Stimulated activated CD4-positive, alpha-beta T cell treated with anti-CD3 and anti-CD28 coated beads, Interleukin-2, amount 100 ng/mL, for 24 hours (primary cell): ENCODE measurements around the gene DMAC2.
"Not testable (repeated sequence)": the region's sequence is repeated elsewhere in the genome, so short reads cannot be mapped to it uniquely, and the experiment has no call there.

Experiments used
- DNase-seq, 2 donors: peaks; one replicate each; pipeline ENCODE4 v3.0.0-alpha.2; 2020

Gene DMAC2

DNA sequence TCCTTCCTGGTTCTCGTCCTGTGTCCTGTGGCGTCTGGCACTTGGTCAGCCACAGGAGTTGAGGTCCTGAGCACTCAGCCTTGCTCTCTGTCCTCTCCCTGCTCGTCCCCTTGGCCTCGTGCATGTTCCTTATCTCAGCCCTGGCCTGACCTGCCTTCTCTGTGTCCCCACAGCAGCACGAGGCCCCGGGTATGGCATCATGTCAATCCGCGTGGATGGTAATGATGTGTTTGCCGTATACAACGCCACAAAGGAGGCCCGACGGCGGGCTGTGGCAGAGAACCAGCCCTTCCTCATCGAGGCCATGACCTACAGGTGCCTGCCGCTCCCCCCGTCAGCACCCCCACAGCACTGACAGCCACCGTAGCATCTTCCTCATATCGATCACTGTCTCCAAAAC lies 17.3 kb downstream of the DMAC2 start:
- no peak for DNase-seq

GRCh38 chr19:41421973-41422372 lies 17.7 kb downstream of the DMAC2 start:
- DNase-seq: no peak

DNA sequence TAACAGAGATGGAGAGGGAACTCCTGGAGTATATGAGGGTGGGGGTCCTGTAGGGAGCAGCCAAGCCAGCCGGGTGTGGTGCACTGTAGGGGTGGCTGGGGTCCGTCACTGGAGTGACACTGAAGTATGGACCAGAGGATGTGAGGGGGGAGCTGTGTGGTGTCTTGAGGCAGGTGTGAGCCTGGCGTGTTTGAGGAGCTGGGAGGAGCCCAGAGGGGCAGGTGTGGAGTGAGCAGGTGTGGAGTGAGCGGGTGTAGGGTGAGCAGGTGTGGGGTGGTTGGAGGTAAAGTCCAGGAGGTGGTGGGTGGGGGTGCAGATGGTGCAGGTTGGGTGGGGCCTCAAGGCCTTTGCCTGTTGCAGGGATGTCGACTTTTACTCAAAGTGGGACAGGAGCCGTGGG lies 18.4 kb downstream of the DMAC2 start:
- no peak for DNase-seq

- DNase-seq: no peak
These were observed 19.4 kb downstream of the DMAC2 start for GRCh38 chr19:41420101-41420880.

GRCh38 chr19:41416194-41416674 lies 23.5 kb downstream of the DMAC2 start:
- DNase-seq: no peak

- no peak for DNase-seq
These were observed 24.5 kb downstream of the DMAC2 start for GRCh38 chr19:41415154-41415571.

DNA sequence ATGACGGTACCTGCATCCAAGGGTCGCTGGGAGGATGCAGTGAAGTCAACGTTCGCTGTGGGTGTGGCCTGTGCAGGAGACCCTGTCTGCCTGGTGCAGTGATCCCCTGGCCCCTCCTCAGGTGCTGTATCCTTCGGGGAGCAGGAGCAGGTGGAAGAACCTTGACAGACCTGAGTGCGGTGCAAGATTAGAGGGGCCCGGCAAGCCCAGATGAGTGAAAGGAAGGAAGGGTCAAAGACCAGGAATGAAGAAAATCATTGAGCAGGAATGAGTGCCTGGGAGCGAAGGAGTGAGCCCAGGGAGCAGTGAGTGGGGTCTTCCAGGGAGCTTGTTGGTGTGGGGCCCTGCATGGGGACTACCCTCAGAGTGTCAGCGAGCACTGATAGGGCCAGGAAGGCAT lies 25.3 kb downstream of the DMAC2 start:
- DNase-seq: no peak

GRCh38 chr19:41413947-41414346 lies 25.8 kb downstream of the DMAC2 start:
- DNase-seq: no peak

- DNase-seq: no peak
These were observed 26.8 kb downstream of the DMAC2 start for GRCh38 chr19:41412953-41413352.

- DNase-seq: no peak
These were observed 27.8 kb downstream of the DMAC2 start for GRCh38 chr19:41411968-41412265.

- no peak for DNase-seq
These were observed 28.4 kb downstream of the DMAC2 start for GRCh38 chr19:41411100-41411967.

DNA sequence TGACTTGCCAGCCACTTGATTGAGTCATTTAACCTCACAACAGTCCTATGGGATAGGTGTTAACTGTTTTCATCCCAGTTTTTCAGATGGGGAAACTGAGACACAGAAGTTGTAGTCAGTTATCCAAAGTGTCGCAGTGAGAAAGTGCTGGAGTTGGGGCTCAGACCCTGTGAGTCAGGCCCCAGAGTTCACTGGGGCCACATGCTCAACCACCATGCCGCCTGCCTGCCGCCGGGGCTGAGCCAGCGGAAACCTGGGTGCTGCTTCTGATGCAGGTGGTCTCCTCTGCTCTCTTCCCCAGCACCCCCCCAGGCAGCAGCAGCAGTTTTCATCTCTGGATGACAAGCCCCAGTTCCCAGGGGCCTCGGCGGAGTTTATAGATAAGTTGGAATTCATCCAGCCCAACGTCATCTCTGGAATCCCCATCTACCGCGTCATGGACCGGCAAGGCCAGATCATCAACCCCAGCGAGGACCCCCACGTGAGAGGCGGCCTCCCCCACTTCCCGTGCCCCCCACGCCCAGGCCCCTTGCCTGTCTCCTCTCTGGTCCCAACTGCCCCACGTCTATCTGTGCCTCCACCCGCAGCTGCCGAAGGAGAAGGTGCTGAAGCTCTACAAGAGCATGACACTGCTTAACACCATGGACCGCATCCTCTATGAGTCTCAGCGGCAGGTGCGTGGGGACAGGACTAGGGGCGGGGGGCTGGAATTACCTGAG lies 29.2 kb downstream of the DMAC2 start:
- DNase-seq: no peak

DNA sequence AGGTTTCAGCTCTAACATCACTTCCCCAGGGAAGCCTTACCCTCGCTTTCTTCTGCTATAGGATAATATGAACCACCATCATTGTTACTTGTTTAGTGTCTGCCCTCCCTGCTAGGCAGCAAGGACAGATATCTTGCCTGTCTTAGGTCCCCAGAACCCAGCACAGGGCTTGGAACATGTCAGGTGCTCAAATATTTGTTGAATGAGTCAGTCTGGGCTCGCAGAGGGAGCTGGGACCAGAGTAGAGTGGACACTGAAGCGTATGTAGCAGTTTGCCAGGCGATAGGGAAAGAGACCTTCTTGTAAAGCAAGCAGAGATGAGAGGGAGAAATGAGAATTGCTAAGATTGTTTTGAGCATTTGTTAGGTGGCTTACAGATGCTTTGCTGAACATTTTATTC lies 30.4 kb downstream of the DMAC2 start:
- DNase-seq: no peak

- not testable (repeated sequence) for DNase-seq
These were observed 30.9 kb downstream of the DMAC2 start for GRCh38 chr19:41408846-41409245.

DNA sequence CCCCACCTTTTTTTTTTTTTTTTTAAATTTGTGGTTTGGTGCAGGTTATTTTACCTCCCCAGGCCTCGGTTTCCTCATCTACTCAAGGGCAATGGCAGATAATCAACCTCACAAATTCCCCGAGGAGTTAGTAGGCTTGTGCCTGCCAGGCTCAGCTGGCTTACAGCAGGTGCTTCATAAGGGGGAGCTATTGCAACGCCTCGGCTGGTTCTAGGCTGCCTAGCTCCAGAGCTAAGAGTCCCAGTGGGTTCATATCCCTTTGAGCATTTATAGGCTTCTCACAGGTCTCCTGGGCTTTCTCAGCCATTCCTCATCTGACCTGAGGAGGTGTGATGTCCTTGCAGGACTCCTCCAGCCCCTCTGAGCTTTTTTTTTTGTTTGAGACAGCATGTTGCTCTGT lies 31.5 kb downstream of the DMAC2 start:
- DNase-seq: no peak

DNA sequence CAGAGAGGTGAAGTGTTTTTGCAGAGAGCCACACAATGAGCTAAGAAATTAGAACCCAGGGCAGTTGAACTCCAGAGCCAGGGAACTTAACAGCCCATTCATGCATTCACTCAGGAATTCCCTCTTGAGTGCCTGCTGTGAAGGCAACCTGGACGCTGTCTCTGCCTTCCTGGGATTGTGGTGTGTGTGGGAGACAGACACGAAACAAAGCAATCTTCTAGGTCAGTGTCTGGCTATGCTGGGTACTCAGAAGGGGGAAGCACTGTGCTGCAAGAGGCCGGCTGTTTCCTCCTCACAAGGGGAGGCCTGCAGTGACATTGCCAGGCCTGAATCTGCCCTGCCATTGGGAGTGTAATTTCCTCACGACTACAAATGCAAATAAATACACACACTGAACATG lies 32.4 kb downstream of the DMAC2 start:
- no peak for DNase-seq

DNA sequence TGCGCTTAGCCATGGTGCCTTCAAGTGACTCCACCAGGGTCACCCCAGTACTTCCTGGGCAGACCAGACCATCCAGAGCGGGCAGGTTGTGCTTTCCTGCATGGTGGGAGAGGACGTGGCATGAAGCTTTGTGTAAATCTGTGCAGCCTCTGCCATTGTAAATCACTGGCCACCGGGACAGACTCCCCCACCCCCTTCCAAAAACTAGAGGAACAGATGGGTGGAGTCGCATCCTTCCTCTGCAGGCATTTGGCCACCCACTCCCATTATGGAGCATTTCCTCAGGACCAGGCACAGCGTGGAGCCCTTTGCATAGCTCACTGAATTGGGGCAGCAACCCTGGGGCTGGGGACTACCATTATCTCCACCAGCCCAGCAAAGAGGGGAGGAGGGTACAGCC lies 33.9 kb downstream of the DMAC2 start:
- no peak for DNase-seq

GRCh38 chr19:41403181-41403970 lies 36.3 kb downstream of the DMAC2 start:
- DNase-seq: no peak

DNA sequence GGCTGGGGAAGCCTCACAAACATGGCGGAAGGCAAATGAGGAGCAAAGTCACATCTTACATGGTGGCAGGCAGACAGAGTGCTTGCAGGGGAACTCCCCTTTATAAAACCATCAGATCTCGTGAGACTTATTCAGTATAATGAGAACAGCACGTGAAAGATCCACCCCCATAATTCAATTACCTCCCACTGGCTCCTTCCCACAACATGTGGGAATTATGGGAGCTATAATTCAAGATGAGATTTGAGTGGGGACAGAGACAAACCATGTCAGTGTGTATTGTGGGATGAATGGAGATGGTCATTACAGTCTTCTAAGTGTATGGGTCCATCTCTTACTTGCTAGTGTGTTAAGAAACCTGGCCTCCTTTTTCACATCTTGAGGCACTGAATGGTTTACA lies 37.7 kb downstream of the DMAC2 start:
- no peak for DNase-seq

GRCh38 chr19:41401483-41401882 lies 38.2 kb downstream of the DMAC2 start:
- no peak for DNase-seq

DNA sequence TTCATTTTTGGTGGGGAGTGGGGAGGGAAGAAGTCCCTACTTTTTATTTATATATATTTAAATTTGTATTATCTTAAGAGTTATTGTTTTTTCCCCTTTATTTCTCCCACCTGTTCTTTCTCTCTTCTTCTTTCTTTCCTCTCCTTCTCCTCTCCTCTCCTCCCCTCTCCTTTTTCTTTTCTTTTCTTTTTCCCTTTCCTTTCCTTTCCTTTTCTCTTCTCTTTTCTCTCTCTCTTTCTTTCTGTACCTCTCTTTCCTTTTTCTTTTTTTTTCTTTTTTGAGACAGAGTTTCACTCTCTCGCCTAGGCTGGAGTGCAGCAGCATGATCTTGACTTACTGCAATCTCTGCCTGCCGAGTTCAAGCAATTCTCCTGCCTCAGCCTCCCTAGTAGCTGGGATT lies 40.2 kb downstream of the DMAC2 start:
- no peak for DNase-seq

GRCh38 chr19:41399091-41399490 lies 40.6 kb downstream of the DMAC2 start:
- no peak for DNase-seq

DNA sequence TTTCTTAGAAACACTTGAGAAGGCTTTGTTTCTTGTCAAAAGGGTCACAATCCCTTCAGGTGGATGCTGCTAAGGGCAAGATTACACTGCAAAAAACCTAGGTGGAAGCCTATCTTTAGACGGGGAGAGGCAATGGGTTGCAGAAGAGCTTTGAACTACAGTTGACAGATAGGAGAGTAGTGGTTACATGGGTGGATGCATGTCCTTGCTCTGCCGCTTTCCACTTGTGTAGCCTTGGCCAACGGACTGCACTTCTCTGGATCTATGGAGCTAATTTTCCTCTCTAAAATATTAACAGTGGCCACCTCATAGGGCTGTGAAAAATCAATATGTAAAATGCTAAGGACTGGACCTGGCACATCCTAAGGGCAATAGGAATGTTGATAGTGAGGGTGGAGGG lies 41.1 kb downstream of the DMAC2 start:
- DNase-seq: no peak
